HepG2 (cell line): ENCODE data around the gene G6PC3. TPM values are rescaled to one million over a fixed set of nuclear protein-coding genes. Genes with fewer than 3 reads are reported as not detected.

Experiments
- CEBPZ ChIP-seq: IDR thresholded peaks from 2 replicates; pipeline ENCODE4 v1.6.1; 2012; ENCODE audit warnings: low read length, improper control_type of control experiment
- HBP1 ChIP-seq: IDR thresholded peaks from 2 replicates; pipeline ENCODE4 v1.6.1; 2016; ENCODE audit warnings: low read depth, control low read depth
- KLF12 ChIP-seq: sonication (generic); formaldehyde crosslinking; IDR thresholded peaks from 2 replicates; pipeline ENCODE4 v1.4.0; 2020; ENCODE audit warnings: missing genetic modification reagents, borderline replicate concordance
- MLLT10 ChIP-seq: sonication (generic); formaldehyde crosslinking; IDR thresholded peaks from 2 replicates; pipeline ENCODE4 v1.4.0; 2020; ENCODE audit warnings: missing genetic modification reagents
- NFKBIZ ChIP-seq: IDR thresholded peaks from 2 replicates; pipeline ENCODE4 v1.6.1; 2018; ENCODE audit warnings: missing genetic modification reagents, missing compliant biosample characterization
- SIN3A ChIP-seq: IDR thresholded peaks from 2 replicates; pipeline ENCODE4 v1.6.1; 2011; ENCODE audit warnings: low read depth, mild to moderate bottlenecking, control low read depth, low read length, borderline replicate concordance
- ZNF552 ChIP-seq: sonication (generic); formaldehyde crosslinking; IDR thresholded peaks from 2 replicates; pipeline ENCODE4 v1.9.0; 2022; ENCODE audit warnings: missing genetic modification reagents, mild to moderate bottlenecking, borderline replicate concordance
- ZNF597 ChIP-seq: sonication (generic); formaldehyde crosslinking; IDR thresholded peaks from 2 replicates; pipeline ENCODE4 v1.5.0; 2020; ENCODE audit warnings: missing genetic modification reagents
- polyA plus RNA-seq, 8 experiments: library from polyadenylated mRNA; depleted of rRNA in 3 of 8; stranded (reverse) in 7 of 8; unstranded in 1 of 8; fragments of >200 nt; fragmentation: Illumina TruSeq in 4 of 8; extraction: Trizol in 4 of 8; gene quantifications; 2 replicates each; pipeline versions ENCODE4 v1.2.1 to v1.2.3, GENCODE V29; 2011 to 2016; ENCODE audit warnings: low read depth in 4 of 8, missing spikeins in 1 of 8, mixed read lengths in 1 of 8; ENCODE audit not compliant: insufficient read depth in 1 of 8
- total RNA-seq, 5 experiments: library from RNA; depleted of rRNA; stranded (reverse); fragments of >200 nt; fragmentation: Illumina TruSeq; extraction: Trizol; gene quantifications; 2 replicates each; pipeline ENCODE4 v1.2.3, GENCODE V29; 2016; ENCODE audit warnings: low read depth in 1 of 5
- TF ChIP-seq, protein P1 (sequence below): sonication (generic); formaldehyde crosslinking; IDR thresholded peaks from 2 replicates; pipeline ENCODE4 v1.5.1; 2020; ENCODE audit warnings: mild to moderate bottlenecking, missing genetic modification reagents, borderline replicate concordance
- TF ChIP-seq, protein P2 (sequence below): sonication (generic); formaldehyde crosslinking; IDR thresholded peaks from 2 replicates; pipeline ENCODE4 v1.9.0; 2021; ENCODE audit warnings: mild to moderate bottlenecking, missing genetic modification reagents
- TF ChIP-seq, protein P3 (sequence below): sonication (generic); formaldehyde crosslinking; IDR thresholded peaks from 2 replicates; pipeline ENCODE4 v1.8.1; 2023; ENCODE audit warnings: mild to moderate bottlenecking, missing genetic modification reagents, borderline replicate concordance

G6PC3 gene
- total and polyA plus RNA-seq, 2 of the 13 experiments (the other 11 are each of a cell fraction or from before 2014, with no cell fraction given): 38.5 to 75.8 TPM

GRCh38 chr17:44070455-44071197 lies at the start of gene G6PC3 (continued):
- TF ChIP-seq NFKBIZ (CRISPR knock-in tag): peak; percentile 93; the same call in 1 of the 2 replicates
- TF ChIP-seq, protein P1, sequence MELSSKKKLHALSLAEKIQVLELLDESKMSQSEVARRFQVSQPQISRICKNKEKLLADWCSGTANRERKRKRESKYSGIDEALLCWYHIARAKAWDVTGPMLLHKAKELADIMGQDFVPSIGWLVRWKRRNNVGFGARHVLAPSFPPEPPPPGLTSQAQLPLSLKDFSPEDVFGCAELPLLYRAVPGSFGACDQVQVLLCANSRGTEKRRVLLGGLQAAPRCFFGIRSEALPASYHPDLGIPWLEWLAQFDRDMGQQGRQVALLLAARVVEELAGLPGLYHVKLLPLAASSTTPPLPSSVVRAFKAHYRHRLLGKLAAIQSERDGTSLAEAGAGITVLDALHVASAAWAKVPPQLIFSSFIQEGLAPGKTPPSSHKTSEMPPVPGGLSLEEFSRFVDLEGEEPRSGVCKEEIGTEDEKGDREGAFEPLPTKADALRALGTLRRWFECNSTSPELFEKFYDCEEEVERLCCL: peak; percentile 96; the same call in 1 of the 2 replicates
- peak; percentile 98 for TF ChIP-seq HBP1 (CRISPR knock-in tag)
- no peak for TF ChIP-seq MLLT10 (CRISPR knock-in tag)
- 0 out of 2 replicates have a peak, but pooled peaks have one; percentile 24 for TF ChIP-seq KLF12 (CRISPR knock-in tag)
- TF ChIP-seq SIN3A: peak; percentile 100
- TF ChIP-seq, protein P2, sequence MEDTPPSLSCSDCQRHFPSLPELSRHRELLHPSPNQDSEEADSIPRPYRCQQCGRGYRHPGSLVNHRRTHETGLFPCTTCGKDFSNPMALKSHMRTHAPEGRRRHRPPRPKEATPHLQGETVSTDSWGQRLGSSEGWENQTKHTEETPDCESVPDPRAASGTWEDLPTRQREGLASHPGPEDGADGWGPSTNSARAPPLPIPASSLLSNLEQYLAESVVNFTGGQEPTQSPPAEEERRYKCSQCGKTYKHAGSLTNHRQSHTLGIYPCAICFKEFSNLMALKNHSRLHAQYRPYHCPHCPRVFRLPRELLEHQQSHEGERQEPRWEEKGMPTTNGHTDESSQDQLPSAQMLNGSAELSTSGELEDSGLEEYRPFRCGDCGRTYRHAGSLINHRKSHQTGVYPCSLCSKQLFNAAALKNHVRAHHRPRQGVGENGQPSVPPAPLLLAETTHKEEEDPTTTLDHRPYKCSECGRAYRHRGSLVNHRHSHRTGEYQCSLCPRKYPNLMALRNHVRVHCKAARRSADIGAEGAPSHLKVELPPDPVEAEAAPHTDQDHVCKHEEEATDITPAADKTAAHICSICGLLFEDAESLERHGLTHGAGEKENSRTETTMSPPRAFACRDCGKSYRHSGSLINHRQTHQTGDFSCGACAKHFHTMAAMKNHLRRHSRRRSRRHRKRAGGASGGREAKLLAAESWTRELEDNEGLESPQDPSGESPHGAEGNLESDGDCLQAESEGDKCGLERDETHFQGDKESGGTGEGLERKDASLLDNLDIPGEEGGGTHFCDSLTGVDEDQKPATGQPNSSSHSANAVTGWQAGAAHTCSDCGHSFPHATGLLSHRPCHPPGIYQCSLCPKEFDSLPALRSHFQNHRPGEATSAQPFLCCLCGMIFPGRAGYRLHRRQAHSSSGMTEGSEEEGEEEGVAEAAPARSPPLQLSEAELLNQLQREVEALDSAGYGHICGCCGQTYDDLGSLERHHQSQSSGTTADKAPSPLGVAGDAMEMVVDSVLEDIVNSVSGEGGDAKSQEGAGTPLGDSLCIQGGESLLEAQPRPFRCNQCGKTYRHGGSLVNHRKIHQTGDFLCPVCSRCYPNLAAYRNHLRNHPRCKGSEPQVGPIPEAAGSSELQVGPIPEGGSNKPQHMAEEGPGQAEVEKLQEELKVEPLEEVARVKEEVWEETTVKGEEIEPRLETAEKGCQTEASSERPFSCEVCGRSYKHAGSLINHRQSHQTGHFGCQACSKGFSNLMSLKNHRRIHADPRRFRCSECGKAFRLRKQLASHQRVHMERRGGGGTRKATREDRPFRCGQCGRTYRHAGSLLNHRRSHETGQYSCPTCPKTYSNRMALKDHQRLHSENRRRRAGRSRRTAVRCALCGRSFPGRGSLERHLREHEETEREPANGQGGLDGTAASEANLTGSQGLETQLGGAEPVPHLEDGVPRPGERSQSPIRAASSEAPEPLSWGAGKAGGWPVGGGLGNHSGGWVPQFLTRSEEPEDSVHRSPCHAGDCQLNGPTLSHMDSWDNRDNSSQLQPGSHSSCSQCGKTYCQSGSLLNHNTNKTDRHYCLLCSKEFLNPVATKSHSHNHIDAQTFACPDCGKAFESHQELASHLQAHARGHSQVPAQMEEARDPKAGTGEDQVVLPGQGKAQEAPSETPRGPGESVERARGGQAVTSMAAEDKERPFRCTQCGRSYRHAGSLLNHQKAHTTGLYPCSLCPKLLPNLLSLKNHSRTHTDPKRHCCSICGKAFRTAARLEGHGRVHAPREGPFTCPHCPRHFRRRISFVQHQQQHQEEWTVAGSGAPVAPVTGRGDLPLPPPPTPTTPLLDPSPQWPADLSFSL: no peak
- no peak for TF ChIP-seq CEBPZ
- TF ChIP-seq ZNF552 (CRISPR knock-in tag): peak; percentile 91; the same call in 1 of the 2 replicates
- TF ChIP-seq ZNF597 (CRISPR knock-in tag): no peak
- TF ChIP-seq, protein P3, sequence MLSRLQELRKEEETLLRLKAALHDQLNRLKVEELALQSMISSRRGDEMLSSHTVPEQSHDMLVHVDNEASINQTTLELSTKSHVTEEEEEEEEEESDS (CRISPR knock-in tag): peak; percentile 86; the same call in 1 of the 2 replicates
